NCI-H146 treated with DMSO at 0.1 percent for 48 hours (cell line): ENCODE measurements around the gene CRHR1.
"Not testable (repeated sequence)": the region's sequence is repeated elsewhere in the genome, so short reads cannot be mapped to it uniquely, and the experiment has no call there.

Experiments used
- DNase-seq: peaks from one replicate; lab custom pipeline; 2025; ENCODE audit not compliant: unreplicated experiment; lab: John Stamatoyannopoulos, UW

The CRHR1 gene

GRCh38 chr17:45862127-45862526, 78.0 kb downstream of the CRHR1 start:
- DNase-seq, result not testable (repeated sequence)

- DNase-seq, result no peak
Measured at GRCh38 chr17:45863857-45864654, 79.9 kb downstream of the CRHR1 start.

- DNase-seq, result no peak
Measured at GRCh38 chr17:45867171-45867570, 83.1 kb downstream of the CRHR1 start.

GRCh38 chr17:45867702-45868101, 83.6 kb downstream of the CRHR1 start:
- no peak for DNase-seq

GRCh38 chr17:45868276-45868675, 84.2 kb downstream of the CRHR1 start:
- no peak for DNase-seq

- no peak for DNase-seq
Measured at GRCh38 chr17:45869676-45870341, 85.7 kb downstream of the CRHR1 start.

- DNase-seq, result no peak
Measured at GRCh38 chr17:45870342-45870974, 86.3 kb downstream of the CRHR1 start.

- no peak for DNase-seq
Measured at GRCh38 chr17:45871718-45872117, 87.6 kb downstream of the CRHR1 start.

- no peak for DNase-seq
Measured at GRCh38 chr17:45873728-45874127, 89.6 kb downstream of the CRHR1 start.

GRCh38 chr17:45874151-45874550, 90.0 kb downstream of the CRHR1 start:
- DNase-seq, result no peak

GRCh38 chr17:45876539-45876938, 92.4 kb downstream of the CRHR1 start:
- no peak for DNase-seq

- DNase-seq, result no peak
Measured at GRCh38 chr17:45877467-45877866, 93.3 kb downstream of the CRHR1 start.

GRCh38 chr17:45883063-45883462, 98.9 kb downstream of the CRHR1 start:
- DNase-seq, result no peak
